ENCODE data around the gene FOSL2. TPM values are rescaled to one million over a fixed set of nuclear protein-coding genes. Genes with fewer than 3 reads are reported as not detected.

Gene FOSL2
- total and polyA plus RNA-seq, 2 donors: 40.9 to 112 TPM

DNA sequence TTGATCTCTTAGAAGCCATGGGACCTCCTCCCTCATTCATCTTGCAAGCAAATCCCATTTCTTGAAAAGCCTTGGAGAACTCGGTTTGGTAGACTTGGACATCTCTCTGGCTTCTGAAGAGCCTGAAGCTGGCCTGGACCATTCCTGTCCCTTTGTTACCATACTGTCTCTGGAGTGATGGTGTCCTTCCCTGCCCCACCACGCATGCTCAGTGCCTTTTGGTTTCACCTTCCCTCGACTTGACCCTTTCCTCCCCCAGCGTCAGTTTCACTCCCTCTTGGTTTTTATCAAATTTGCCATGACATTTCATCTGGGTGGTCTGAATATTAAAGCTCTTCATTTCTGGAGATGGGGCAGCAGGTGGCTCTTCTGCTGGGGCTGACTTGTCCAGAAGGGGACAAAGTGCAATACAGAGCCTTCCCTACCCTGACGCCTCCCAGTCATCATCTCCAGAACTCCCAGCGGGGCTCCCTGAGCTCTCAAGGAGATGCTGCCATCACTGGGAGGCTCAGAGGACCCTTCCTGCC is 20.0 kb downstream of the FOSL2 start:
- Histone ChIP-seq H3K36me3 (ENCODE audit: insufficient read depth) (peaks cover 15% of the 10 kb centered on the region), H3K4me3 (ENCODE audit: low read depth, low read length) (no peak overlapping the region), H3K27ac (ENCODE audit: low read depth) (no peak overlapping the region), H3K4me1 (ENCODE audit: insufficient read depth) (no peaks in the 10 kb centered on the region)
- 77% methylated on average over 6 of the region's 6 CpGs for WGBS
- DNase-seq (ENCODE audit: extremely low spot score): no peak

DNA sequence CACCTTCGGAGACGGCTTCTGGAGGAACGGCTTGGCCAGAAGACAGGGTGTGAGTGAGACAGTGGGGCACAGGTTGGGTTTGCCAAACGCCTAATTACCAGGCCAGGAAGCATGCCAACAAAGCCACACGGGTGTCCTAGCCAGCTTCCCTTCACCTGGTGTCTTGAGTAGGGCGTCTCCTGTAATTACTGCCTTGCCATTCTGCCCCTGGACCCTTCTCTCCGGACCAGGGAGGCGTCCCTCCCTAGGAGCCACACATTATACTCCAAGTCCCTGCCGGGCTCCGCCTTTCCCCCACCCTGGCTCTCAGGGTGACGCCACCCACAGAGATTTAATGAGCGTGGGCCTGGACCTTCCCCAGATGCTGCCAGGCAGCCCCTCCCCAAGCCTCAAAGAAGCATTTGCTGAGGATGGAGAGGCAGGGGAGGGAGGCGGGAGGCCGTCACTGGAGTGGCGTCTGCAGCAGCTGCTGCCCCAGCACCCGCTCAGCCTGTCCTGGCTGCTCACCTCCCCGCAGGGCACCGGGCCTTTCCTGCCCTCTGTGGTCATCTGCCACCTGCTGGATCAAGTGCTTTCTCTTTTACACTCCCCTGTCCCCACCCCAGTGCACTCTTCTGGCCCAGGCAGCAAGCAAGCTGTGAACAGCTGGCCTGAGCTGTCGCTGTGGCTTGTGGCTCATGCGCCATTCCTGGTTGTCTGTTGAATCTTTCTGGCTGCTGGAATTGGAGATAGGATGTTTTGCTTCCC is 20.7 kb downstream of the FOSL2 start:
- Histone ChIP-seq H3K4me1 (ENCODE audit: insufficient read depth) (no peaks in the 10 kb centered on the region), H3K4me3 (ENCODE audit: low read depth, low read length) (no peak overlapping the region), H3K27ac (ENCODE audit: low read depth) (no peak overlapping the region), H3K36me3 (ENCODE audit: insufficient read depth) (peaks cover 10% of the 10 kb centered on the region)
- DNase-seq (ENCODE audit: extremely low spot score): no peak
- WGBS: 59% methylated on average over 20 of the region's 20 CpGs

DNA sequence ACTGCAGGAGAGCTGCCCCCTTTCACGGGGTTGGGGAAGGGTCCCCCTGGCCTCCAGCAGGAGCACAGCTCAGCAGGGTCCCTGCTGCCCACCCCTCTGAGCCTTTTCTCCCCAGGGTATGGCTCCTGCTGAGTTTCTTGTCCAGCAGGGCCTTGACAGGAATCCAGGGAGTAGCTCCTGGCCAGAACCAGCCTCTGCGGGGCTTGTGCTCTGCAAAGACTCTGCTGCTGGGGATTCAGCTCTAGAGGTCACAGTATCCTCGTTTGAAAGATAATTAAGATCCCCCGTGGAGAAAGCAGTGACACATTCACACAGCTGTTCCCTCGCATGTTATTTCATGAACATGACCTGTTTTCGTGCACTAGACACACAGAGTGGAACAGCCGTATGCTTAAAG is 21.2 kb downstream of the FOSL2 start:
- no peaks in the 10 kb centered on the region for H3K4me1 ChIP-seq (ENCODE audit: insufficient read depth)
- no peak for DNase-seq (ENCODE audit: extremely low spot score)
- 46% methylated on average over 7 of the region's 7 CpGs for WGBS
- H3K27ac ChIP-seq (ENCODE audit: low read depth): no peak overlapping the region
- no peak overlapping the region for H3K4me3 ChIP-seq (ENCODE audit: low read depth, low read length)
- H3K36me3 ChIP-seq (ENCODE audit: insufficient read depth): peaks cover 6% of the 10 kb centered on the region

DNA sequence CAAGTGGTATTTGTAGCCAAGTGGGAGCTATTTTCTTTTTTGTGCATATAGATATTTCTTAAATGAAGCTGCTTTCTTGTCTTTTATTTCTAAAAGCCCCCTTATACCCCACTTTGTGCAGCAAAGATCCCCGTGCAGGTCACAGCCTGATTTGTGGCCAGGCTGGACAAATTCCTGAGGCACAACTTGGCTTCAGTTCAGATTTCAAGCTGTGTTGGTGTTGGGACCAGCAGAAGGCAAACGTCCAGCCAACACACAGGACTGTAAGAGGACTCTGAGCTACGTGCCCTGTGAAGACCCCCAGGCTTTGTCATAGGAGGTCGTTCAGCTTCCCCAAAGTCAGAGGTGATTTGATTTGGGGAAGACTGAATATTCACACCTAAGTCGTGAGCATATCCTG is 21.9 kb downstream of the FOSL2 start:
- no peak overlapping the region for H3K4me3 ChIP-seq (ENCODE audit: low read depth, low read length)
- H3K27ac ChIP-seq (ENCODE audit: low read depth): no peak overlapping the region
- WGBS: 41% methylated on average over 5 of the region's 5 CpGs
- peaks cover 6% of the 10 kb centered on the region for H3K36me3 ChIP-seq (ENCODE audit: insufficient read depth)
- DNase-seq (ENCODE audit: extremely low spot score): no peak
- no peaks in the 10 kb centered on the region for H3K4me1 ChIP-seq (ENCODE audit: insufficient read depth)

DNA sequence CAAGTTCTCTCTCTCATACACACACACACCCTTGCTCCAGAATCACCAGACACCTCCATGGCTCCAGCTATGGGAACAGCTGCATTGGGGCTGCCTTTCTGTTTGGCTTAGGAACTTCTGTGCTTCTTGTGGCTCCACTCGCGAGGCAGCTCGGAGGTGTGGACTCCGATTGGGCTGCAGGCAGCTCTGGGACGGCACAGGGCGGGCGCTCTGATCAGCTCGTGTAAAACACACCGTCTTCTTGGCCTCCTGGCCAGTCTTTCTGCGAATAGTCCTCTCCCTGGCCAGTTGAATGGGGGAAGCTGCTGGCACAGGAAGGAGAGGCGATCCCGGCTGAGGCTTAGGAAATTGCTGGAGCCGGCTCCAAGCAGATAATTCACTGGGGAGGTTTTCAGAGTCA is 22.4 kb downstream of the FOSL2 start:
- Histone ChIP-seq H3K4me1 (ENCODE audit: insufficient read depth) (no peaks in the 10 kb centered on the region), H3K27ac (ENCODE audit: low read depth) (no peak overlapping the region), H3K4me3 (ENCODE audit: low read depth, low read length) (no peak overlapping the region), H3K36me3 (ENCODE audit: insufficient read depth) (peaks cover 6% of the 10 kb centered on the region)
- DNase-seq (ENCODE audit: extremely low spot score): no peak
- WGBS: 56% methylated on average over 13 of the region's 13 CpGs

DNA sequence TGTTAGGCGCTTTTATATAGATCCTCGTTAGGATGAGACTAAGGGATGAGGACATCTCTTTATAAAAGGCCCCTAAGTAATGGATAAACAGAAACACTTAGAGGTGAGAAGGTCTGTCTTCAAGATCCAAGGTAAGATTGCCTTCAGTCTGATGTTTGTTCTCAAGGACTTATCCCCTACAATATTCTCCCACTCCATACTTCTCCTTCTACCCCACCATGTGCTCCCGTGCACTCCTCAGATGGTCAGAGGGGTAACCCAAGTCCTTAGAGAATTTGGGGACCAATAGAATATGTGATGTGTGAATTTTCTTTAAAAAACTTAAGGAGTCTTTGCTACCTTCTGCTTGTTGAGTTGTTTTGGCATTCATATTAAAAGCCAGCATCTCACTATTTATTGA is 23.1 kb downstream of the FOSL2 start:
- Histone ChIP-seq H3K4me1 (ENCODE audit: insufficient read depth) (no peaks in the 10 kb centered on the region), H3K36me3 (ENCODE audit: insufficient read depth) (peaks cover 6% of the 10 kb centered on the region), H3K4me3 (ENCODE audit: low read depth, low read length) (no peak overlapping the region), H3K27ac (ENCODE audit: low read depth) (no peak overlapping the region)
- WGBS: 84% methylated on average over 3 of the region's 3 CpGs
- DNase-seq (ENCODE audit: extremely low spot score): no peak

DNA sequence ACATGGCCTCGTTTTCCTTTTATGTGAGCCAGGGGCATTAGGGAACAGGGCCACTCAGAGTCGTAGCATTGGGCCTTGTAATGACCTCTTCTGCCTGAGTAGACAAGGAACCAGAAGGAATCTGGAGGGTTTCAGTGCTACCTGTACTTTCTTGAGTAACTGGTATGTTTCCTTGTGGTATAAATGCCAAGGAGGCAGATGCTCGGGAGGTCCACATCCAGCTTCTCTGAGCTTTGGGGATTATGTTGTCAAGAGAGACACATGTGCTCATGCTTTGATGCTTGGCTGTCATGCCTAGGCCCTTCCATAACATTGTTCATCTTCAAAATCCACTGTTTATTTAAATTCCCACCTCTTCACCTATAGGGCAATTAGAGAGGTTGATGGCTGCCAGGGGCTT is 26.3 kb downstream of the FOSL2 start:
- H3K4me3 ChIP-seq (ENCODE audit: low read depth, low read length): no peak overlapping the region
- H3K27ac ChIP-seq (ENCODE audit: low read depth): no peak overlapping the region
- WGBS: 77% methylated on average over 3 of the region's 3 CpGs
- no peaks in the 10 kb centered on the region for H3K36me3 ChIP-seq (ENCODE audit: insufficient read depth)
- no peaks in the 10 kb centered on the region for H3K4me1 ChIP-seq (ENCODE audit: insufficient read depth)
- DNase-seq (ENCODE audit: extremely low spot score): no peak

DNA sequence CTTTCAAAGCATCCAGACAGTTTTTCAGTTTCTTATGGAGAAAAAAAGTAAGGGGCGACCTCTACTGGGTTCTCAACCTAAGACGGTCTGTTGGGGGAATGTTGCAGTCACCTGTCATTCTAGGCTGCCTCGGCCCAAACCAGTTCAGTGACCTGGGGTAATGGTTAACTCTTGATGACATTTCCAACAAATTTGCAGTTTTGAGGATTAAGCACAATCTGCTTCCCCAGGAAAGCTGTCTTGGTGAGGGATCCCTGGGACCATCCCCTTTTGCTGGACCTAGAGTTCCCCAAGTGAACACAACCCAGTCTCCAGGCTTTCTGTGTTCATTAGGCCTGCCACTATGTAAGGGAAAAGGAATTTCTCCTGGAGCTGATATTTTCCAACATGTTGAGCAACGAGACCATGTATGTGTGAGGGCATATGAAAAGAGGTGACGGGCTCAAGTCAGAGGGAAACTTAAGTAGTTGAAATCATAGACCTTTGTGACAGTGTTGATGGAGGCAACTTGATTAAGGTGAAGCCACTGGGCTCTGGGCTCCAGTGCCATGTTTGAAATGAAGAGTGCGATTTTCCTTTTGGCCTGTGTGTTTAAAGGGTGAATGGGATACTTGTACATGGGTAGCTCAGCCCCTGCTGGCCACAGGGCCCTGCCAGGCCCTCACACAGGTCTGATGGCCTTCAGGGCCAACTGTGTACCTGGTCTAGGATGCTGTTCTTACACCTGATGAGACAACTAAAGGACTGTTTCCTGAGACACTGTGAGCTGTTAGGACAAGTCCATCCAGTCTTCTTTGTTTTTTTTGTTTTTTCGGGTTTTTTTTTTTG is 27.0 kb downstream of the FOSL2 start:
- no peaks in the 10 kb centered on the region for H3K36me3 ChIP-seq (ENCODE audit: insufficient read depth)
- no peak overlapping the region for H3K27ac ChIP-seq (ENCODE audit: low read depth)

DNA sequence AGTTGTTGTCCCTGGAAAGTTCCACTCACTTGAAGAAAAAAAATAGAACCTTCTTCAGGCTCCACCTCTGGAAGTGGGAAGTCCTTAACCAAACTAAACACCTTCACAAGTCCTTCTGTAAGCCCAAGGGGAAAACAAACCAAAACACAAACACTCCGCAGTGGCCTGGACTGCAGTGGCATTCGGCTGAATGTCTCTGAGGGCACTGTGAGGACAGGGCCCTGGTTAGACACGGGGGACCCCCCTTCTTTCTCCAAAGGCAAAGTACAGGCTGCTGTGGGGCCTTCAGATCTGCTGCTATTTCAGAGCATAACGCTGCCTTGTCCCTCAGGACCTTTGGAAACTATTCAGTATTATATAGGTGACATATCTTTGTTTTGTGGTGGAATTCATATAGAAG is 28.1 kb downstream of the FOSL2 start:
- Histone ChIP-seq H3K27ac (ENCODE audit: low read depth) (no peak overlapping the region), H3K36me3 (ENCODE audit: insufficient read depth) (no peaks in the 10 kb centered on the region), H3K4me1 (ENCODE audit: insufficient read depth) (no peaks in the 10 kb centered on the region), H3K4me3 (ENCODE audit: low read depth, low read length) (no peak overlapping the region)
- WGBS: 67% methylated on average over 4 of the region's 4 CpGs
- DNase-seq (ENCODE audit: extremely low spot score): no peak

More for the DNA sequence above, 27.0 kb downstream of the FOSL2 start:
- Histone ChIP-seq H3K4me1 (ENCODE audit: insufficient read depth) (no peaks in the 10 kb centered on the region), H3K4me3 (ENCODE audit: low read depth, low read length) (no peak overlapping the region)
- 64% methylated on average over 7 of the region's 7 CpGs for WGBS
- no peak for DNase-seq (ENCODE audit: extremely low spot score)

DNA sequence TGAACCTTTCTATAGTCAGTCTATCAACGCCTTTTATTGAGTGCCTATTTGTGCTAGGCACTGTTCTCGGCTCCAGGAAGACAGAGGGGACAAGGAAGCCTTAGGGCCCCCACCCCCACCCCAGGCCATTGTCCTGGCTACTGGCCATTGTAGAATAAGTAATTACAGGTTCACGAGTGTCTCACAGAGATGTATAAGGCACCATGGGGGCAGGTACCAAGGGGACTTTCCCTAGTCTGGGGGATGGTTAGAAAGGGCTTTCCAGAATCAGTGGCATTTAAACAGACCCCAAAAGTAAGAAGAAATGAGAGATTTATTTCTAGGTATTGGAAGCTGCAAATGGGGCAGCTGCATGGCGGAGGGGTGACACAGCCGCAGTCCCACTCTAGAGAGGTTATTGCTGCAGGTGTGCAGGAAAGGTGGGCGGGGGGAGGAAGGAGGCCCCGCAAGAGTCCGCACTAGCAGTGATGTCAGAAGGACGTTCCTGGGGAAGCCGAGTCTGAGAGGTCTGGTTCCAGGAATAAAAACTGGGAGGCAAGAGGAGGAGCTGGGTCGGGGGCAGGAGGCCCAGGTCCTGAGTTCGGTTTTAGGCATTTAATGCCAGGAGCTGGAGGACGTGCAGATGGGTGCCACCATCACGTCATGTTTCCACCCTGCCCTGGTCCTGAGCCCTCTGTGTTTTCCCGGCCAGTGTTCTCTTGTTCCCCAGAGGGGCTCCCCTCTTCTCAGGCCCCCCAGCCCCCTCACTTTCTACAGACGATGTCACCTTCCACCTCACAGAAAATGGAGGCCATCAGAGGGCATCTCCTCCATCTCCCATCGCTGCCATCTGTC is 30.5 kb downstream of the FOSL2 start:
- no peak overlapping the region for H3K4me3 ChIP-seq (ENCODE audit: low read depth, low read length)
- no peak for DNase-seq (ENCODE audit: extremely low spot score)
- H3K27ac ChIP-seq (ENCODE audit: low read depth): no peak overlapping the region
- H3K36me3 ChIP-seq (ENCODE audit: insufficient read depth): no peaks in the 10 kb centered on the region
- 70% methylated on average over 17 of the region's 17 CpGs for WGBS
- no peaks in the 10 kb centered on the region for H3K4me1 ChIP-seq (ENCODE audit: insufficient read depth)

DNA sequence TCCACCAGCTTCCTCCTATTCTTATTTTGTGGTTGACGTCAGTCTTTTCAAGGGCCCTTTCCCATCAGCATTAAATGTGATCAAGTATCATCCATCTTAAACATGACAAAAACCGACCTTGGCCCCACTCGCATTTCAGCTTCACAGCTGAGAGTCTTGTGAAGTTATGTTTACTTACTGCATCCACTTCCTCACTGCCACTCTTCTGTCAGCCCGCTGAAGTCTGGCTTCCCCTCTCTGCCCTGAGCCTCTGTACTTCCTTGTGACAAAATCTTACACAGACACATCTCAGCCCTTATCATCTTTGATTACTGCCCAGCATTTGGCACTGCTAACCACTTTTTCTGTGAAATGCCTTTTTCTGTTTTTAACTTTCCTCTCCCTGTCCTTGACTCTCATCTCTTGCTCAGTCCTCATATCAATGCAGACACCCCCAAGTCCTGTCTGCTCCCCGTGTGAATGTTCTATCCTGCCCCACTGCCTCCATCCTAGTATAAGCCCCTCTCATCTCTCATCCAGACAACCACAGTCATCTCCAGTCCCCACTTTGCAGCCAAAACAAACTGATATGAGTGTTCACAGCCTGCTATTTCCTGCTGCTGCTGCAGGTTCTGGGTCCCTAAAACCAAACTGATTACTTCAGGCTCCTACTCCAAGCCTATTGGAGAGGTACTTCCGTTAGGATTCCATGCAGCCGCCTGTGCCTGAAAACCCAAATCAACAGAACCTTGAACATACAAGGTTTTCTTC is 31.4 kb downstream of the FOSL2 start:
- Histone ChIP-seq H3K4me3 (ENCODE audit: low read depth, low read length) (no peak overlapping the region), H3K36me3 (ENCODE audit: insufficient read depth) (no peaks in the 10 kb centered on the region), H3K27ac (ENCODE audit: low read depth) (no peak overlapping the region), H3K4me1 (ENCODE audit: insufficient read depth) (no peaks in the 10 kb centered on the region)
- WGBS: 36% methylated on average over 7 of the region's 7 CpGs
- DNase-seq (ENCODE audit: extremely low spot score): no peak

DNA sequence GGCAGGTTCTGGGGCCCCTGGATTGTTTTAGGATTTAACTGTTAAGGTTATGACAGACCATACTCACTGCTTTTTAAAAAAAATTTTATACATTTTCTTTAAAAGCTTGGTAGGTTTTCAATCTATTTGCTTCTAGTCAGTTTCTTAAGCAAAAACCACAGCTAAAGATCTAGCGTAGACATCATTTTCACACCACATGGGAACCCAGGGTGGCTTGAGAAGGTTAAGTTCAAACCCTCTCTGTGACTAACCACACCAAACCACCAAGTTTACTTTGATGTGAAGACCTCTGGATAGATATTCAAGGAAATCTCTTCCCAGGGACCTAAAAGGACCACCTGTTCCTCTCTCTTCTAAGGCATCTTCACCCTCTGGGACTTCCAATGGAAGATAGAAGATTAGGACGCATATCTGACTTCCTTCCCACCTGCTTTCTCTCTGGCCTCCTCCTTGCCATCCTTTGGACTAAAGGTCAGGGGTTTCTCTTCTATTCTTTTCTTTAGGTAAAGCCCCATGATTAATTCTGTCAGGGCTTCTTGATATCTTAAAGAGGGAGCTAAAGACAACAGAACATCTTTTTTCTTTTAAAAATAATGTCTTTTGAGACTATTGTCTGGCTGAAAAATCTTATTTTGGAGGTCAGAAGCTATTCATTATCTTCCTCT is 32.3 kb downstream of the FOSL2 start:
- Histone ChIP-seq H3K27ac (ENCODE audit: low read depth) (no peak overlapping the region), H3K4me3 (ENCODE audit: low read depth, low read length) (no peak overlapping the region), H3K4me1 (ENCODE audit: insufficient read depth) (no peaks in the 10 kb centered on the region), H3K36me3 (ENCODE audit: insufficient read depth) (no peaks in the 10 kb centered on the region)
- no peak for DNase-seq (ENCODE audit: extremely low spot score)
- WGBS: 90% methylated on average over 2 of the region's 2 CpGs

Measured in urinary bladder (tissue), 4 donors.